Adrenal gland (tissue), 12 donors: Measurements from ENCODE around the gene AGMAT. TPM values are rescaled to one million over a fixed set of nuclear protein-coding genes. Genes with fewer than 3 reads are reported as not detected.

Experiments used
- DNase-seq, 7 donors: peaks; one replicate each; pipeline ENCODE4 v3.0.0-alpha.2; 2019 to 2020
- H3K27ac ChIP-seq, 5 donors: fragments of 200-600 bp; sonication (generic) in 4 of 5; 1 replicate in 3 of 5; 2 replicates in 2 of 5; pipeline versions ENCODE4 v1.5.1 to v1.8.0; 2016 to 2020; ENCODE audit warnings: mild to moderate bottlenecking in 1 of 5
- H3K27me3 ChIP-seq: fragments of 200-600 bp; 2 replicates; pipeline ENCODE4 v1.8.0; 2021
- H3K36me3 ChIP-seq, 2 donors: fragments of 200-600 bp; replicated peaks in 1 of 2; 1 replicate in 1 of 2; 2 replicates in 1 of 2; pipeline versions ENCODE4 v1.5.1 to v1.8.0; 2018 to 2022
- H3K4me1 ChIP-seq, 2 donors: fragments of 200-600 bp; replicated peaks in 1 of 2; 1 replicate in 1 of 2; 2 replicates in 1 of 2; pipeline versions ENCODE4 v1.5.1 to v1.8.0; 2018 to 2021
- H3K4me3 ChIP-seq, 4 donors: fragments of 200-600 bp; sonication (generic) in 3 of 4; one replicate each; pipeline ENCODE4 v1.5.1; 2016 to 2018
- H3K9me3 ChIP-seq, 3 donors: fragments of 200-600 bp; sonication (generic) in 1 of 3; replicated peaks in 1 of 3; 1 replicate in 2 of 3; 2 replicates in 1 of 3; pipeline versions ENCODE4 v1.5.1 to v1.8.0; 2016 to 2021
- POLR2A ChIP-seq, 2 donors: fragments of 450-650 bp; IDR thresholded peaks; one replicate each; pipeline ENCODE4 v1.6.1; 2017; ENCODE audit warnings: antibody characterized with exemption in 2 of 2, mild to moderate bottlenecking in 2 of 2, moderate library complexity in 1 of 2
- WGBS, 4 donors: extraction: QIAGEN DNeasy Blood & Tissue Kit in 2 of 4; methylation state at CpG; one replicate each; pipeline versions ENCODE4 v1.1.5 to v1.1.7; 2013 to 2017; 5-methylcytosine and 5-hydroxymethylcytosine counted together
- intact Hi-C, 2 donors: fragments of 100-400 bp; cut with DNase I; formaldehyde crosslinking; loops; one replicate each; pipeline versions ENCODE4 v1.14.1 to v1.15.0; 2022 to 2023
- polyA plus RNA-seq, 3 donors: library from polyadenylated mRNA; stranded (reverse); fragments of 200-250 nt in 2 of 3; fragments of 350-450 nt in 1 of 3; fragmentation: Illumina TruSeq in 1 of 3; extraction: RNeasy Lipid Tissue Mini Kit (QIAGEN cat#74804) in 1 of 3; gene quantifications; one replicate each; pipeline ENCODE4 v1.2.3, GENCODE V29; 2013 to 2014
- small RNA-seq, 2 donors: library from RNA; depleted of rRNA; stranded (forward); fragments of <200 nt; gene quantifications; one replicate each; pipeline ENCODE3, GENCODE V24; 2016
- total RNA-seq, 9 donors: library from RNA; depleted of rRNA in 4 of 9; stranded (reverse); fragments of >200 nt in 4 of 9; fragments of 120-200 nt in 1 of 9; fragmentation: NEBNext Ultra II Directional in 1 of 9; extraction: Animal tissue kit (Norgen Biotek cat#: 25700) in 1 of 9; gene quantifications; one replicate each; pipeline versions ENCODE4 v1.1.0 to v1.2.4, GENCODE V29; 2013 to 2023
- TF ChIP-seq, protein P1 (sequence below), 6 experiments: fragments of 450-650 bp in 4 of 6; fragments of 200-600 bp in 2 of 6; sonication (generic) in 1 of 6; IDR thresholded peaks; 1 replicate in 5 of 6; 2 replicates in 1 of 6; pipeline versions ENCODE4 v1.5.1 to v1.8.0; 2016 to 2021; ENCODE audit warnings: antibody characterized with exemption in 6 of 6, mild to moderate bottlenecking in 2 of 6, moderate library complexity in 1 of 6
- donor health status: healthy with polysubstance abuse.
- donor health status: Bipolar disorder and iron deficiency.
- donor health status: DM: yes; HTN: yes; CAD: no.
- donor health status: DM: no; HTN: no; CAD: no.
- donor health status: DM: no; HTN: no; CAD: no.
- donor health status: DM: yes; HTN: yes; CAD: no.

AGMAT gene
- total and polyA plus RNA-seq, 12 donors, result 0.16 to 15.0 (median 1.5) TPM

GRCh38 chr1:15523104-15524020, 61.5 kb downstream of the AGMAT start:
- DNase-seq, result peak in 4 of 7 donors; percentile 25 to 65 (median 36)
- no peaks in the 10 kb centered on the region for H3K36me3 ChIP-seq
- H3K4me3 ChIP-seq, result peak overlapping the region in 2 of 4 donors; percentile 67 to 97
- H3K27ac ChIP-seq, result peak overlapping the region; percentile 75 to 100 (median 94)
- TF ChIP-seq POLR2A (IDR thresholded peaks at IDR 0.05), result no peak
- TF ChIP-seq, protein P1, sequence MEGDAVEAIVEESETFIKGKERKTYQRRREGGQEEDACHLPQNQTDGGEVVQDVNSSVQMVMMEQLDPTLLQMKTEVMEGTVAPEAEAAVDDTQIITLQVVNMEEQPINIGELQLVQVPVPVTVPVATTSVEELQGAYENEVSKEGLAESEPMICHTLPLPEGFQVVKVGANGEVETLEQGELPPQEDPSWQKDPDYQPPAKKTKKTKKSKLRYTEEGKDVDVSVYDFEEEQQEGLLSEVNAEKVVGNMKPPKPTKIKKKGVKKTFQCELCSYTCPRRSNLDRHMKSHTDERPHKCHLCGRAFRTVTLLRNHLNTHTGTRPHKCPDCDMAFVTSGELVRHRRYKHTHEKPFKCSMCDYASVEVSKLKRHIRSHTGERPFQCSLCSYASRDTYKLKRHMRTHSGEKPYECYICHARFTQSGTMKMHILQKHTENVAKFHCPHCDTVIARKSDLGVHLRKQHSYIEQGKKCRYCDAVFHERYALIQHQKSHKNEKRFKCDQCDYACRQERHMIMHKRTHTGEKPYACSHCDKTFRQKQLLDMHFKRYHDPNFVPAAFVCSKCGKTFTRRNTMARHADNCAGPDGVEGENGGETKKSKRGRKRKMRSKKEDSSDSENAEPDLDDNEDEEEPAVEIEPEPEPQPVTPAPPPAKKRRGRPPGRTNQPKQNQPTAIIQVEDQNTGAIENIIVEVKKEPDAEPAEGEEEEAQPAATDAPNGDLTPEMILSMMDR (IDR thresholded peaks at IDR 0.05), result no peak
- no peaks in the 10 kb centered on the region for H3K27me3 ChIP-seq
- intact Hi-C loops, result no loop called here
- no peaks in the 10 kb centered on the region for H3K9me3 ChIP-seq
- peaks cover 21 to 39% of the 10 kb centered on the region in 2 donors for H3K4me1 ChIP-seq
- whole genome bisulfite sequencing, 4 donors, result 34 to 39% (median 36%) methylated on average over 15 to 18 of the region's 18 CpGs

DNA sequence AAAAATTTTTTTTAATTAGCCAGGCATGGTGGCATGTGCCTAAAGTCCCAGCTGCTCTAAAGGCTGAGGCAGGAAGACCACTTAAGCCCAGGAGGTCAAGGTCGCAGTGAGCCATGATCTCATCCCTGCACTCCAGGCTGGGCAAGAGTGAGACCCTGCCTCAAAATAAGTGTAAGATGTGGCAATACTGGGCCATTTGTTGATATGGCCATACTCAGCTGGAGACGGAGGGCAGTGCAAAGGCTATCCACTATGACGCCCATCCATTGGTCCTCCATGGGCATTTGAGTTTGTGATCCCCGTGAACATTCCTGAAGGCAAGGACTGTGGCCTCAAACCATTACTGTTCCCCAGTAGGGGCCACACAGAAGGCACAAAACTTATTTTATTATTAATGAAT, 62.3 kb downstream of the AGMAT start:
- H3K27ac ChIP-seq, result peak overlapping the region in 1 of 5 donors; percentile 94
- intact Hi-C loops, result no loop called here
- H3K9me3 ChIP-seq, result no peaks in the 10 kb centered on the region
- no peaks in the 10 kb centered on the region for H3K36me3 ChIP-seq
- H3K4me1 ChIP-seq, result peaks cover 20 to 35% of the 10 kb centered on the region in 2 donors
- DNase-seq, result peak in 5 of 7 donors; percentile 21 to 62 (median 33)
- 93 to 100% (median 95%) methylated on average over 4 of the region's 4 CpGs for WGBS, 4 donors
- no peak overlapping the region for H3K4me3 ChIP-seq
- H3K27me3 ChIP-seq, result no peaks in the 10 kb centered on the region
- no peak for TF ChIP-seq POLR2A (IDR thresholded peaks at IDR 0.05)
- TF ChIP-seq, protein P1 (IDR thresholded peaks at IDR 0.05), result no peak

Small RNA genes lying within 50 kb of the gene (small RNA-seq; reads per million reads assigned to genes)
- gene CD24P1, result 0 reads per million in 2 donors
- gene RNU7-179P, result 0 reads per million in 2 donors
- gene SCARNA21B, result 0 to 0.12 reads per million in 2 donors

Other genes starting within 250 kb of the AGMAT start
- 100 to 1,000 TPM in 2 of 9 donors, 10 to 100 TPM in 7; 67.2 to 113 (median 85.6) TPM for gene EFHD2, start 175.2 kb downstream of the AGMAT start, total RNA-seq
- gene EFHD2, start 175.2 kb downstream of the AGMAT start, polyA plus RNA-seq, result 100 to 1,000 TPM in 2 of 3 donors, 10 to 100 TPM in 1; 47.4 to 119 (median 111) TPM
- 1 to 10 TPM in 2 of 9 donors, under 1 TPM in 2, not detected in 5; 0.22 to 3.5 (median 1.8) TPM for gene CTRC, start 146.6 kb downstream of the AGMAT start, total RNA-seq
- 1 to 10 TPM in 1 of 3 donors, under 1 TPM in 1, not detected in 1; 0.56 to 1.3 TPM for gene CTRC, start 146.6 kb downstream of the AGMAT start, polyA plus RNA-seq
- 10 to 100 TPM in 5 of 9 donors, 1 to 10 TPM in 3, under 1 TPM in 1; 0.97 to 45.4 (median 11.0) TPM for gene CELA2A, start 128.3 kb downstream of the AGMAT start, total RNA-seq
- 10 to 100 TPM in 1 of 3 donors, 1 to 10 TPM in 2; 1.2 to 16.4 (median 3.9) TPM for gene CELA2A, start 128.3 kb downstream of the AGMAT start, polyA plus RNA-seq
- 10 to 100 TPM in 4 of 9 donors, 1 to 10 TPM in 3, not detected in 2; 1.7 to 28.1 (median 10.1) TPM for gene CELA2B, start 108.9 kb downstream of the AGMAT start, total RNA-seq
- gene CELA2B, start 108.9 kb downstream of the AGMAT start, polyA plus RNA-seq, result 1 to 10 TPM in 2 of 3 donors, not detected in 1; 6.0 to 6.8 TPM
- 100 to 1,000 TPM in 1 of 9 donors, 10 to 100 TPM in 8; 16.1 to 132 (median 23.9) TPM for gene CASP9, start 60.8 kb downstream of the AGMAT start, total RNA-seq
- gene CASP9, start 60.8 kb downstream of the AGMAT start, polyA plus RNA-seq, result 10 to 100 TPM; 55.7 to 63.6 (median 62.5) TPM
- 10 to 100 TPM; 12.2 to 34.0 (median 21.4) TPM for gene DNAJC16, start 58.2 kb downstream of the AGMAT start, total RNA-seq
- gene DNAJC16, start 58.2 kb downstream of the AGMAT start, polyA plus RNA-seq, result 10 to 100 TPM in 1 of 3 donors, 1 to 10 TPM in 2; 4.8 to 13.6 (median 8.0) TPM
- gene DDI2, start 32.4 kb upstream of the AGMAT start, total RNA-seq, result 10 to 100 TPM; 12.1 to 46.3 (median 30.2) TPM
- 10 to 100 TPM in 2 of 3 donors, 1 to 10 TPM in 1; 5.3 to 19.1 (median 12.7) TPM for gene DDI2, start 32.4 kb upstream of the AGMAT start, polyA plus RNA-seq
- 10 to 100 TPM; 25.8 to 92.9 (median 71.1) TPM for gene PLEKHM2, start 99.3 kb upstream of the AGMAT start, total RNA-seq
- gene PLEKHM2, start 99.3 kb upstream of the AGMAT start, polyA plus RNA-seq, result 100 to 1,000 TPM in 1 of 3 donors, 10 to 100 TPM in 2; 42.8 to 103 (median 63.7) TPM
- 10 to 100 TPM in 2 of 9 donors, 1 to 10 TPM in 6, under 1 TPM in 1; 0.44 to 12.3 (median 5.5) TPM for gene SLC25A34, start 151.2 kb upstream of the AGMAT start, total RNA-seq
- 10 to 100 TPM in 1 of 3 donors, 1 to 10 TPM in 2; 4.7 to 11.1 (median 6.0) TPM for gene SLC25A34, start 151.2 kb upstream of the AGMAT start, polyA plus RNA-seq
- gene TMEM82, start 157.4 kb upstream of the AGMAT start, total RNA-seq, result under 1 TPM in 1 of 9 donors, not detected in 8; 0.14 TPM
- not detected for gene TMEM82, start 157.4 kb upstream of the AGMAT start, polyA plus RNA-seq
- gene FBLIM1, start 173.7 kb upstream of the AGMAT start, total RNA-seq, result 100 to 1,000 TPM in 1 of 9 donors, 10 to 100 TPM in 7, 1 to 10 TPM in 1; 4.0 to 103 (median 48.3) TPM
- 10 to 100 TPM; 16.0 to 50.1 (median 40.5) TPM for gene FBLIM1, start 173.7 kb upstream of the AGMAT start, polyA plus RNA-seq
- 1 to 10 TPM in 2 of 9 donors, under 1 TPM in 7; 0.24 to 6.0 (median 0.74) TPM for gene UQCRHL, start 222.6 kb upstream of the AGMAT start, total RNA-seq
- 1 to 10 TPM; 1.2 to 4.5 (median 2.3) TPM for gene UQCRHL, start 222.6 kb upstream of the AGMAT start, polyA plus RNA-seq